K562 (cell line): ENCODE results near the gene LVRN. TPM values are rescaled to one million over a fixed set of nuclear protein-coding genes. Genes with fewer than 3 reads are reported as not detected.

Experiments
- ATAC-seq: fragments of 200-7000 bp; cut with Tn5 transposase; 3 replicates; pipeline ENCODE4 v1.9.1; 2020; ENCODE audit warnings: moderate library complexity
- BruUV-seq: library from RNA; stranded (reverse); fragments of 400-500 nt; replicated peaks from 2 replicates; lab custom pipeline; 2021; lab: Mats Ljungman, UMichigan
- CTCF ChIA-PET: fragments of 300-600 bp; formaldehyde crosslinking; extraction: SDS; loops from one replicate; lab custom pipeline; 2021; ENCODE audit warnings: low intra/inter-chr PET ratio; lab: Yijun Ruan, JAX
- POLR2A ChIA-PET: fragments of 300-600, 350-650 bp; sonication (Branson Sonifier 250); formaldehyde crosslinking; extraction: SDS; loops from one replicate; lab custom pipeline; 2021; ENCODE audit warnings: antibody characterized with exemption, inconsistent platforms; lab: Yijun Ruan, JAX
- DNase-seq, 4 experiments: peaks; one replicate each; pipeline versions ENCODE4 v3.0.0 to v3.0.0-alpha.2; 2011 to 2018; ENCODE audit warnings: low spot score in 3 of 4, mixed read lengths in 3 of 4; ENCODE audit errors: extremely low read depth in 1 of 4
- FAIRE-seq: peaks from 2 replicates; lab custom pipeline; 2011; peaks lifted over from hg19 to GRCh38; lab: Jason Lieb, UNC
- H2AFZ ChIP-seq: 2 replicates; pipeline ENCODE4 v1.6.0; 2011; ENCODE audit warnings: low read depth, low read length, control low read depth, inconsistent platforms
- H3K27ac ChIP-seq: fragments of 200-600 bp; 3 replicates; pipeline ENCODE4 v1.8.0; 2011; ENCODE audit warnings: low read depth, mild to moderate bottlenecking, control low read depth, inconsistent platforms, low read length, moderate library complexity, mixed read lengths; ENCODE audit errors: extremely low read depth
- H3K27me3 ChIP-seq, 2 experiments: fragments of 300-600 bp in 1 of 2; 2 replicates in 1 of 2; 3 replicates in 1 of 2; pipeline versions ENCODE4 v1.6.0 to v1.8.0; 2011; ENCODE audit warnings: inconsistent platforms in 2 of 2, low read length in 2 of 2, mild to moderate bottlenecking in 1 of 2, mixed read lengths in 1 of 2, moderate library complexity in 1 of 2; ENCODE audit not compliant: control insufficient read depth in 2 of 2, insufficient read depth in 2 of 2
- H3K36me3 ChIP-seq: fragments of 300-600 bp; 3 replicates; pipeline ENCODE4 v1.8.0; 2011; ENCODE audit warnings: mild to moderate bottlenecking, low read length, inconsistent platforms; ENCODE audit not compliant: control insufficient read depth, insufficient read depth
- H3K4me1 ChIP-seq, 2 experiments: fragments of 200-600 bp in 1 of 2; replicated peaks in 1 of 2; 2 replicates in 1 of 2; 3 replicates in 1 of 2; pipeline versions ENCODE4 v1.5.1 to v1.8.0; 2011; ENCODE audit warnings: inconsistent platforms in 2 of 2, low read length in 2 of 2, mild to moderate bottlenecking in 1 of 2, mixed read lengths in 1 of 2, moderate library complexity in 1 of 2; ENCODE audit not compliant: control insufficient read depth in 2 of 2, insufficient read depth in 2 of 2
- H3K4me2 ChIP-seq: 2 replicates; pipeline ENCODE4 v1.6.1; 2011; ENCODE audit warnings: low read length, control low read depth, inconsistent platforms, mixed read lengths; ENCODE audit not compliant: insufficient read depth
- H3K4me3 ChIP-seq: fragments of 200-600 bp; sonication (generic), shearing (Covaris generic); 2 replicates; pipeline ENCODE4 v1.5.1; 2016; ENCODE audit warnings: control low read depth, inconsistent platforms
- H3K79me2 ChIP-seq: fragments of 200-600 bp; 3 replicates; pipeline ENCODE4 v1.8.0; 2011; ENCODE audit warnings: low read length, inconsistent platforms; ENCODE audit not compliant: control insufficient read depth, insufficient read depth
- H3K9ac ChIP-seq, 2 experiments: 2 replicates each; pipeline versions ENCODE4 v1.6.0 to v1.6.1; 2011; ENCODE audit warnings: low read depth in 2 of 2, low read length in 2 of 2, control low read depth in 1 of 2, inconsistent platforms in 1 of 2, mild to moderate bottlenecking in 1 of 2, mixed read lengths in 1 of 2; ENCODE audit not compliant: insufficient read depth in 1 of 2
- H3K9me1 ChIP-seq: one replicate; pipeline ENCODE4 v1.6.0; 2011; ENCODE audit warnings: inconsistent platforms, mild to moderate bottlenecking, low read length, moderate library complexity; ENCODE audit not compliant: control insufficient read depth, insufficient read depth
- H3K9me3 ChIP-seq: replicated peaks from 2 replicates; pipeline ENCODE4 v1.5.1; 2011; ENCODE audit warnings: low read depth, low read length, inconsistent platforms; ENCODE audit not compliant: control insufficient read depth, insufficient read depth
- H4K20me1 ChIP-seq: replicated peaks from 2 replicates; pipeline ENCODE4 v1.6.1; 2011; ENCODE audit warnings: low read length, inconsistent platforms, mixed read lengths; ENCODE audit not compliant: control insufficient read depth, insufficient read depth
- ADNP ChIP-seq: fragments of 200-800 bp; sonication (Bioruptor generic); IDR thresholded peaks from 2 replicates; pipeline ENCODE4 v1.6.1; 2016; ENCODE audit warnings: missing genetic modification characterization, missing compliant biosample characterization
- CGGBP1 ChIP-seq: fragments of 250-450 bp; sonication (Bioruptor Pico); IDR thresholded peaks from 2 replicates; pipeline ENCODE4 v1.9.0; 2021; ENCODE audit warnings: mild to moderate bottlenecking
- EZH2 ChIP-seq: IDR thresholded peaks from 2 replicates; pipeline ENCODE4 v1.6.1; 2012; ENCODE audit warnings: low read depth, mild to moderate bottlenecking, inconsistent platforms, low read length, borderline replicate concordance
- FOXJ3 ChIP-seq: sonication (generic); formaldehyde crosslinking; IDR thresholded peaks from 2 replicates; pipeline ENCODE4 v1.4.0; 2020; ENCODE audit warnings: mild to moderate bottlenecking, missing genetic modification reagents
- FOXK1 ChIP-seq: sonication (generic); formaldehyde crosslinking; IDR thresholded peaks from 2 replicates; pipeline ENCODE4 v1.8.0; 2022; ENCODE audit warnings: missing genetic modification reagents, mild to moderate bottlenecking, borderline replicate concordance
- FOXK2 ChIP-seq, 2 experiments: fragments of 450-650 bp; IDR thresholded peaks in 1 of 2; conservative IDR thresholded peaks in 1 of 2; 2 replicates each; pipeline ENCODE4 v1.6.1; 2016; ENCODE audit warnings: low read depth in 2 of 2, mild to moderate bottlenecking in 1 of 2
- HIVEP1 ChIP-seq: fragments of 250-450 bp; sonication (Bioruptor Pico); IDR thresholded peaks from 2 replicates; pipeline ENCODE4 v1.4.0; 2020; ENCODE audit warnings: mild to moderate bottlenecking
- NFXL1 ChIP-seq: fragments of 450-650 bp; formaldehyde crosslinking; IDR thresholded peaks from 2 replicates; pipeline ENCODE4 v1.4.0; 2021; ENCODE audit warnings: mild to moderate bottlenecking
- PHB ChIP-seq: fragments of 250-450 bp; sonication (Bioruptor Pico); IDR thresholded peaks from 2 replicates; pipeline ENCODE4 v1.5.0; 2021
- PKNOX1 ChIP-seq: fragments of 450-650 bp; IDR thresholded peaks from 2 replicates; pipeline ENCODE4 v1.6.1; 2016
- PRMT5 ChIP-seq: sonication (generic); formaldehyde crosslinking; IDR thresholded peaks from 2 replicates; pipeline ENCODE4 v1.5.0; 2020; ENCODE audit warnings: missing genetic modification reagents
- PYGO2 ChIP-seq: fragments of 450-650 bp; IDR thresholded peaks from 2 replicates; pipeline ENCODE4 v1.6.1; 2016; ENCODE audit warnings: mild to moderate bottlenecking, missing genetic modification characterization, moderate library complexity, missing compliant biosample characterization
- RAD51 ChIP-seq: fragments of 450-650 bp; IDR thresholded peaks from 2 replicates; pipeline ENCODE4 v1.7.1; 2016; ENCODE audit warnings: low read depth, mild to moderate bottlenecking, borderline replicate concordance
- ZBTB2 ChIP-seq: fragments of 450-650 bp; IDR thresholded peaks from 2 replicates; pipeline ENCODE4 v1.6.1; 2016; ENCODE audit warnings: antibody characterized with exemption
- ZFP36 ChIP-seq: fragments of 150-350 bp; IDR thresholded peaks from 2 replicates; pipeline ENCODE4 v1.6.1; 2018; ENCODE audit warnings: low read length, low read depth; ENCODE audit not compliant: partially characterized antibody
- ZFPM2 ChIP-seq: fragments of 250-450 bp; sonication (Bioruptor Pico); IDR thresholded peaks from 2 replicates; pipeline ENCODE4 v1.5.1; 2022; ENCODE audit warnings: mild to moderate bottlenecking
- WGBS: fragments of 100-300 bp; shearing (Covaris generic); methylation state at CpG from one replicate; pipeline ENCODE4 v1.1.6; 2016; ENCODE audit warnings: low coverage, mixed read lengths; ENCODE audit not compliant: insufficient coverage; ENCODE audit errors: missing lambda C conversion rate; 5-methylcytosine and 5-hydroxymethylcytosine counted together
- in situ Hi-C: fragments of 300-500 bp; cut with MboI; formaldehyde crosslinking; loops from 4 replicates; pipeline ENCODE4 v1.15.0; 2018; ENCODE audit warnings: inconsistent platforms, mixed read lengths
- intact Hi-C: fragments of 100-400 bp; cut with micrococcal nuclease; formaldehyde crosslinking; loops from 2 replicates; pipeline ENCODE4 v1.14.2; 2022
- polyA plus RNA-seq, 8 experiments: library from polyadenylated mRNA; depleted of rRNA in 4 of 8; stranded (reverse) in 5 of 8; unstranded in 3 of 8; fragments of >200 nt; fragmentation: Nextera tagmentation in 2 of 8; fragmentation: Illumina TruSeq in 1 of 8; extraction: Ambion mirVana in 2 of 8; extraction: Trizol in 1 of 8; gene quantifications; 2 replicates each; pipeline versions ENCODE4 v1.2.1 to v1.2.3, GENCODE V29; 2011 to 2014; ENCODE audit warnings: inconsistent platforms in 1 of 8, missing spikeins in 1 of 8
- total RNA-seq, 7 experiments: library from RNA; depleted of rRNA in 6 of 7; stranded (reverse); fragments of >200 nt in 6 of 7; fragmentation: Illumina TruSeq in 2 of 7; extraction: Trizol in 2 of 7; gene quantifications; 2 replicates each; pipeline versions ENCODE4 v1.2.1 to v1.2.3, GENCODE V29; 2011 to 2021; ENCODE audit warnings: low replicate concordance in 1 of 7

The LVRN gene
- total and polyA plus RNA-seq, 9 of the 15 experiments (the other 6 are each of a cell fraction or from before 2014, with no cell fraction given), result 2.6 to 5.3 (median 4.1) TPM

- no peak overlapping the region for H3K27ac ChIP-seq
- no TSS peak for BruUV-seq
- TF ChIP-seq ZFPM2 (CRISPR knock-in tag), result no peak
- TF ChIP-seq PKNOX1, result no peak
- TF ChIP-seq, all 486 proteins: peak for 0
- Histone ChIP-seq H3K9me3 (no peaks in the 10 kb centered on the region), H3K36me3 (no peaks in the 10 kb centered on the region), H3K4me3 (no peak overlapping the region), H3K4me1 (no peaks in the 10 kb centered on the region), H3K27me3 (no peaks in the 10 kb centered on the region), H3K79me2 (no peaks in the 10 kb centered on the region), H3K4me2 (no peak overlapping the region), H3K9me1 (no peaks in the 10 kb centered on the region), H2AFZ (no peak overlapping the region), H3K9ac (no peak overlapping the region), H4K20me1 (no peaks in the 10 kb centered on the region)
- WGBS, result 0% methylated on average over 4 of the region's 4 CpGs
- ATAC-seq (no peak), FAIRE-seq (no peak), DNase-seq (no peak)
- CTCF ChIA-PET, result no interaction called here
- intact Hi-C loops, result loop anchor here (10.0 kb wide), 1 partner anchor 88 kb away; no protein-coding TSS in a partner anchor
- in situ Hi-C loops, result no loop called here
- POLR2A ChIA-PET, result no interaction called here
Observed at GRCh38 chr5:115977096-115977495, 14.8 kb downstream of the LVRN start.

GRCh38 chr5:115977988-115978387, 15.7 kb downstream of the LVRN start:
- in situ Hi-C loops, result no loop called here
- Histone ChIP-seq H3K79me2 (no peaks in the 10 kb centered on the region), H3K4me2 (no peak overlapping the region), H3K9me1 (no peaks in the 10 kb centered on the region), H3K4me3 (no peak overlapping the region), H3K27ac (no peak overlapping the region), H3K27me3 (no peaks in the 10 kb centered on the region), H3K4me1 (no peaks in the 10 kb centered on the region), H4K20me1 (no peaks in the 10 kb centered on the region), H3K9ac (no peak overlapping the region), H2AFZ (no peak overlapping the region), H3K9me3 (no peaks in the 10 kb centered on the region), H3K36me3 (no peaks in the 10 kb centered on the region)
- 0% methylated on average over 2 of the region's 2 CpGs for WGBS
- POLR2A ChIA-PET, result no interaction called here
- CTCF ChIA-PET, result no interaction called here
- no peak for ATAC-seq
- TF ChIP-seq EZH2, result no peak
- no peak for TF ChIP-seq RAD51
- no peak for TF ChIP-seq PYGO2 (tag)
- no peak for TF ChIP-seq FOXJ3 (CRISPR knock-in tag)
- no peak for TF ChIP-seq CGGBP1 (CRISPR knock-in tag)
- TF ChIP-seq NFXL1 (CRISPR knock-in tag), result no peak
- TF ChIP-seq PRMT5, result no peak
- TF ChIP-seq PHB (CRISPR knock-in tag), result no peak
- no peak for TF ChIP-seq ZFP36
- TF ChIP-seq HIVEP1, result no peak
- TF ChIP-seq FOXK2 (conservative IDR thresholded peaks at IDR 0.05 in 1 of 2, IDR thresholded peaks at IDR 0.05 in 1 of 2; ENCODE audit: low read depth in 2 of 2), result no peak
- no peak for TF ChIP-seq FOXK1 (CRISPR knock-in tag)
- TF ChIP-seq ZBTB2, result no peak
- TF ChIP-seq ADNP (tag), result no peak
- BruUV-seq, result no TSS peak
- FAIRE-seq, result no peak
- no peak for DNase-seq
- intact Hi-C loops, result loop anchor here (10.0 kb wide), 1 partner anchor 87 kb away; no protein-coding TSS in a partner anchor
